LHCN-M2 (cell line): ENCODE results near the gene TMSB15C. TPM values are rescaled to one million over a fixed set of nuclear protein-coding genes. Genes with fewer than 3 reads are reported as not detected.
A peak's percentile ranks its signal among the peaks of the same experiment; 100 is the strongest.
"Not testable (repeated sequence)": the region's sequence is repeated elsewhere in the genome, so short reads cannot be mapped to it uniquely, and the experiment has no call there.

ENCODE experiments used
- DNase-seq: peaks from one replicate; pipeline ENCODE4 v3.0.0-alpha.2; 2012; ENCODE audit warnings: low read depth
- polyA plus RNA-seq: library from polyadenylated mRNA; unstranded; fragments of >200 nt; gene quantifications from one replicate; pipeline ENCODE4 v1.2.1, GENCODE V29; 2012; ENCODE audit warnings: missing spikeins
- total RNA-seq: library from RNA; depleted of rRNA; stranded (reverse); fragments of >200 nt; gene quantifications from 2 replicates; pipeline ENCODE4 v1.2.3, GENCODE V29; 2014; rRNA removed

TMSB15C gene
- total RNA-seq, result 3.2 and 4.7 TPM in 2 replicates
- polyA plus RNA-seq, result 0.86 TPM

DNA sequence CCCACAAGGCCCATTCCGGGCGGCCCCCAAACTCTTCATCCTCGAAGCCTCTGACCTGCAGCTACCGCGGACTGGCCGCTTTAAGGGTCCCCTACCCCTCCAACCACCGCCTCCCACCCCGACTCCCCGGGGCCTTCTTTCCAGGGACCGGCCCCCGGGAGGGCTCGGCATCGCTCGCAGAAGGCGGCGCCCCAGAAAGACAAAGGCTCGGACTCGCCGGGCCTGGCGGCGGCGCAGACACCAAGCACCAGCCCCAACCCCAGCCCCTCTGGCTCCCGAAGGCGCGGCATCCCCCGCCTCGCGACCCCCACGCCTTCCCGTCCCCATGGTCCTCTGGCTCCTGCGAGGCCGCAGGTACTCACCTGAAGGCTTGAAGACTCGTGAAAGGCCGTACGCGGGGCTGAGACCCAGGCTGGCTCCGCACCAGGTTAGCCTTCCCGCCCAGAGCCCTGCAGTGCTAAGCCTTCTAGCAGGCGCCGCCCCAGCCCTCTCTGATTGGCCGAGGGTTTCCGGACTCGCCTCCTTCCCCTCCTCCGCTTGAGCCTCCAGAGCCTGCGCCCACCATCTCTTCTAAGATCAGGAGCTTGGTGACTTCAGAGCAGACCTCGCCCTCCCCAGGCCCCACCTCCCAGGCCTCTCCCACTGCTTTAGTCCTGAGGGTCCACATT, at the start of gene TMSB15C:
Gene TMSB15C (minus strand): TSS at position 459 of the 668 bp plus-strand sequence.
- not testable (repeated sequence) for DNase-seq

DNA sequence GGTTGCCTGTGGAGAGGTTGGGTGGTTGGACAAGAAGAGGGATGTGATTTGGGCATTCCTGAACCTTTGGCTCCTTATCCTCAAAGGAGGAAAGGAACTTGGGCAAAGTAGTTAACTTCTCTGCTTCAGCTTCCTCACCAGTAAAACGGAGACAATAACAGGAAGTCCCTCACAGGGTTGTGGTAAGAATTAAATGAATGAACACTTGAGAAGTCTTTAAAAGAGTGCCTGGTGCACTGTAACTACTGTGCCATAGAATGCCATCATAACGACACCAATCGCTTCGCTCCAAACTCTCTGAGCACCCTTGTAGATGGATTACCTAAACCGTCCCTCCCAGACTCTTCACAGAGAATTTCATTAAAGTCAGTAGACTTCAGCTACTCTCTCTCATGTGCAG, 46.8 kb upstream of the TMSB15C start:
- no peak for DNase-seq

DNA sequence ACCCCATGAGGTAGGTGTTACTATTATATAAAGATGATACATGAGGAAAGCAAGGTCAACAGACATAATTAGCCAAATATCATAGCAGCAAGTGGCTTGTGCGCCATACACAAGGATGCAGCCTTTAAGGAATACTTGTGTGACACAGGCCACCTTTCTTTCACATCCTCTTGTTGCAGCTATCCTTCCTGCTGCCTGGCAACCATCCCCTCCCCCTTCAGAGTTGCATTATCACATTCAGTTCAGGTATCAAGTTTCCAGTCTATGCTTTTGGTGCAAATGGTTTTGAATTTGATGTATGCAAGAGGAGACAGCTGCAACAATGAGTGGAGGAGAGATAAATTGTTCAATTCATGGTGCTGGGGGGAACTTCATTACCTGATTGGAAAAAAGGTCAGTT, 42.7 kb upstream of the TMSB15C start:
- peak; percentile 3 for DNase-seq

DNA sequence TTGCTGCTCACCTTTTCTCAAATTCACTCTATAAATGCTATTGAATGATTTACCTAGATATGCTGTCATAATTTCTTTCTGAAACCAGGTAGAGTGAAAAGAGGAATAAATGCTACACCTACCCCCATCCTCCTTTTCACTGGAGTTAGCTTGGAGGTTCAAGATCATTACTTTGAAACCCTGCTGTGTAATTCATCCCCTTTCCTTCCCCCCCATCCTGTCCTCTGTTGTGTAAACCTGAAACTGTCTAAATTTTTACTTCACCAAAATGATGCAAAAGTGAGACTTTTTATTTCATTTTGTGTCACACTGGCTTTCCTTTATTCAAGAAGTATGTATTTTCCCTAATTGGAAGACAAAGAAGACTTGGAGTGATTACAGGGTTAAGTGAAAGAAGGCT, 41.7 kb upstream of the TMSB15C start:
- DNase-seq, result no peak

DNA sequence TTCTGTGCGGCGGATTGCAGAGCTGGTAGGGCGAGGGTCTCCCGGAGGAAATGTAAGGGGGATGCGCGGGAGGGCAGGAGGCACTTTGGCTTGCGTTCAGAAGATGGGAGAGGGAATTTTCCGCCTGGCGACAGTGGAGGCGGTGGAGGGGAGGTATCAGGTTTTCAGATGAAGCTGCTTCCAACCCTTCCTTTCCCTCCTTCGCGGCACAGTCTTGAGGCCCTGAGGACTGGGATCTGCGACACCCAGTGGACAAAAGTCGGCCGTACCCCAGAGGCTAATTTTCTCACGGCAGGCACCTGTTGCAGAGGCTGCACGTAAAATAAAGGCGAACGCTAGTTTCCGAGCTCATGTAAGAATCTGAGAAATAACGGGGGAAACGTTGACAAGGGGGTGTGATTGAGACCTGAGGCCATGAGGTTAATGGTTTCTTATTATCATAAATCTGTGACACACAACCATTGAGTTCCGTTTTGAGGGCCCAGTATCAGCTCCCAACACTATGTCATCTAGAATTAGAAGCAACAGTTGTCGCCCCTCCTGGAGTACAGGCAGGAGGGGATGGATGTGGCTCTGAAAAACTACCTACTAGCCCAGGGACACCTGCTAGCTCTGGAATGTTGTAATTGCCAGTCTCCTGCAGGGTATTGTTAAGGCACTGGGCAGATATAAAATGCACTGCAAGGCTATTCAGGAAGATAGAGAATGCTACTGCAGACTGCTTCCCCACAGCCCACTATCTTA, 37.4 kb upstream of the TMSB15C start:
- DNase-seq, result peak; percentile 47

DNA sequence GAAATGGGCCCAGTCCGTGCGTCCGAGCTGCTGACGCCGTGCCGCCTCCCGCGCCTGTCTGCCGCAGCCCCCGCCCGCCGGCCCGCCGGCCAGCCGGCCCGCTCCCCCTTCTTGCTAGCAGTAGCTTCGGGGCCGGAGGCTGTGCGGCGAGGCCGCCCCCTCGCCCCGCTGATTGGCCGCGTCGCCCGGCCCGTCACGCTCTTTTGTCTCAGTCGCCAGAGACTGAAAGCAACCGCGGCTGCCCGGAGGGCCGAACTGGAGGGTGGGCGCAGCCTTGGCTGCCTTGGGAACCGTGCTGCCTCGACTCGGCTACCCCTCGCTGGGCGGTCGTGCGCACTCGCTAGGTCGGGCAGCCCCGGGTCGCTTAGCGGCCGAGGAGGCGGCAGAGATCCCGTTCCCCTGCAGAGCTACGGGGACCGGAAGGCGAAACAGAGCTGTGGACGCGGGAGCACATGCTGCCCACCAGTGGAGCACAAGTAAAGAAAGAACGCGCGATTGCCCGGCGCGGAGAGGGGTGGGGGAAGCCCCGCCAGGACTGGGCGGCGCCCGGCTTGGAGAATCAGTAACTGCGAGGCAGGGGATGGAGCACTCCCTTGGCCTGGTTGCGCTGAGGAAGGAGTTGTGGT, 36.4 kb upstream of the TMSB15C start, which contains the start of gene ZCCHC18:
Gene ZCCHC18 (plus strand): TSS at position 198 of the 626 bp plus-strand sequence. CDS start 1,589 bp downstream, outside the sequence.
- peak; percentile 22 for DNase-seq

DNA sequence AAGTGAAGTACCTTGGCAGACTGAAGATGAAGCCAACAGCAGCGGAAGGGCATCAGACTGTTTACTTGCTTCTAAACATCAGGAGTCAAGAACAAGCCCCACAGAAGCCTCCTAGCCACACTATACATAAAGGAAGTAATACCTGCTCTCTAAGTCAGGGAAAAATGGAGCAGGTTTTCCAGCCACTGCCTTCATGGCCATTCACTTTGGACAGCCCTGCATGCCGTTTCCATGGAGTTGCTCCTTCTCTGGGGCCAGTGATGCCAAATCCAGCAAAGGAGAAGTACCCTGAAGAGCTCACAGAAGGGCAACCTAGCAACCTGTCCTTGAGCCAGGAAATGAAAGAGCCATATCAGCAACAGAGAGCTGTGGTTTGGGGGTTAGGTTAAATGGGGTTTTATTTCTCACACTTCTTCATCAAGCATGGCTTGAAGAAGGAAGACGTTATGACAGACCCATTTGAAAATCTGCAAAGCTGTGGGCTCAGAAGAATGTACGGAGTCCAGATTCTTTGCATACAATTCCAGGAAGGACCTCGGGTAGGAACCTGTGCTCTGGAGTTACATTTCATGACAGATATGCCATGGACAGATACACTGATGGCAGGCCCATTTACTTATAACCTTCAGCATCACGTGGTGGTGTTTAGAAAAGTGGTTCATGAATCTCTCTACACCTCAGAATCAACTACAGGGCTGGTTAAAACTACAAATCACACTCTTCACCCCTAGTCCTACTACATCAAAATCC, 34.6 kb upstream of the TMSB15C start:
- DNase-seq, result not testable (repeated sequence)

DNA sequence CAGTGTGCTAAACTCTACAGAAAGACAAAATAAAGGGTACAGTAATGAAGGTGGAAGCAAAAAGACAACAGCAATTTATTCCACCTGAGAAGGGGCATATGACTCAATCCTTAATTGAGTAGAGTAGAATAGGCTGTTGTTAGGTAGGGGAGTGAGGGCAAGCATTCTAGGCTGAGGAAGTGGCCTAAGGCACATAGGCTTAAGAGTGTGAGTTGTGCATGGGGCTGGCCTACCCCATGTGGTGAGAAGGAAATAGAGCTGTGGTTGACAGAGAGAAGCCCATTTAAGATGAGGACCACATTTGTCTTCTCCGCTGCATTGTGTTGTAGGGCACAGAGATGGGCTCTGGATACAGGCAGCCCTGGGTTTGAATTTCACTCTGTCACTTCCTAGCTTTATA, 32.9 kb upstream of the TMSB15C start:
- DNase-seq, result no peak

DNA sequence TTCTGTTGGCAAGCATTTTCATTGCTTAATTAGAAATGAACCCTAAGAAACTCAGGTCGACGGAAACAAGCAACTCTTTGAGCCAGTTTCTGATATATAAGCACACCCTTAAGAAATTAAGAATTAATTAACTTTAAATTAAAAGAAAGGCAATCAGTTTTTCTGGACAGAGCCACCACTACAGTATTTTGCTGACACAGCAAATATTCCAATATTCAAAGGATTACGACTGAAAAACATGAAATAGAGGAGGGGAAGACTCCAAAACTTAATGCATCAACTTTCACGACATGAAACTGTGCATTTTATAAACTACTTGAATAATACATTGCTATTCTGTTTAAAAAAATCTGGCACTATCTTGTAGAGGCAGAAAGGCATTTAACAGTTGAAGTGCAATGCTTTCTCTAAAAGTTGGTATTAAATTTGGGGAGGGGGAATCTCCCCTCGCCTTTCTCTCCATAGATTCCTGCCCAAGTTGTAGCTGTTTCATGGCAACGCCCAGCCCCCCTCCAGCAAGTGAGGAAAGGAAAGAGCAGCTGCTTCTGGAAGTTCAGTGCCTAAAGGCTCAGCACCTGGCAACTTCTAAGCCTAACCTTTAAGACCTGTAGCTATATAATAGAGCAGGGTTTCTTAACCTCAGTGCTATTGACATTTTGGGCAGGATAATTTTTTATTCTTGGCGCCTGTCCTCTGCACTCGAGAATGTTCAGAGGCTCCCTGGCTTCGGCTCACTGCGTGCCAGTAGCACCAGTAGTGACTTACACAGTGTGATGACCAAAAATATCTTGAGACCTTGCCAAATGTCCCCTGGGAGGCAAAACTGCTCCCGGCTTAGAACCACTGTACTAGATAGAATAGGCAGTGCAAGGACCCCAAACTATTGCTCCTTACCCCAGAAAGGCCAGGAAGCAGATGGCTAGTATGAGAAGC, 29.6 kb upstream of the TMSB15C start:
- no peak for DNase-seq

DNA sequence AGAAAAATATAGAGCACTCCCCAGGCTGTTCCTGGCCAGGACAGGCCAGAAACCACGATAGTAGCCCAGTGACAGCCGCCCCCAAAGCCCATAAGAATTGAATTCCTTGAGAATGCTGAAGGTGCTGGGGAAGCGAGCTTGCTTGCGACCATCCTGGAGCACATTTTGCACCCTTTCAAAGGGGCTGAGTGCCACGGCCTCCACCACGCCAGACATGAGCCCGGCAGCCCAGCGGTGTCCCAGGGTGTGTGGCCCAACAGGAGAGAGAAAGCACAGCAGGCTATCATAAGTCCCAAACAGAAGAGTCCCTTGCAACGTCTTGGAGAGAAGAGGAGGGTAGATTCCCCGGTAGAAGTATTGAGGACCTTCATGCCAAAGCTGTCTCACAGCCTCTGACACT, 28.6 kb upstream of the TMSB15C start:
- no peak for DNase-seq

DNA sequence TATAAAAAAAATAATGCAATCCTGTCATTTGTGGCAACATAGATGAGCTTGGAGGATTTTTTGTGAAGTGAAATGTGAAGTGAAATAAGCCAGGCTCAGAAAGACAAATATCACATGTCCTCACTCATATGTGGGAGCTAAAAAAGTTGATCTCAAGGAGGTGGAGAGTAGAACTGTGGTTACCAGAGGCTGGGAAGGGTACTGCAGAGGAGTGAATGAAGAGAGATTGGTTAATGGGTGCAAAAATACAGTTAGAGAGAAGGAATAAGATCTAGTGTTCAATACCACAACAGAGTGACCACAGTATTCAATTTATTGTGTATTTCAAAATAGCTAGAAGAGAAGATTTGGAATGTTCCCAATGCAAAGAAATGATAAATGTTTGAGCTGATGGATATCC, 22.9 kb upstream of the TMSB15C start:
- no peak for DNase-seq

DNA sequence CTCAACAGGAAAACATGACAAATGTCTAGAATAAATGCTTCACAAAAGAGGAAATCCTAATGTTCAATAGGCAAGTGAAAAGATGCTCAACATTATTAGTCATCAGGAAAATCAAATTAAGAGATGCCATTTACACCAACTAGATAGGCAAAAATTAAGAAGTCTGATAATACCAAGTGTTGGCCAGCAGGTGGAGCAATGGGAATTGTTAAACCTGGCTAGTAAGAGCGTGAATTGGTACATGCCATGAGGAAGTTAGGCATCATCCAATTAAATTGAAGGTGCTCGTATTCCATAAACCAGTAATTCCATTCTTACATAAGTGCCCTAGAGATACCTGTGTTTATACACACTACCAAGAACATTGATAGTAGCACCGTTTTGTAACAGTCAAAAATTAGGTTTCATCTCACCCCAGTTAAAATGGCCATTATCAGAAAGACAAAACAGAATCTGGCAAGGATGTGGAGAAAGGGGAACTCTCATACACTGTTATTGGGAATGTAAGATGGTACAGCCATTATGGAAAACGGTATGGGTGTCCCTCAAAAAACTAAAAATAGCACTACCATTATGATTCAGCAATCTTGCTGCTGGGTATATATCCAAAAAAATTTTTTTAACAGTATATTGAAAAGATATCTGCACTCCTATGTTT, 22.2 kb upstream of the TMSB15C start:
- peak; percentile 46 for DNase-seq

DNA sequence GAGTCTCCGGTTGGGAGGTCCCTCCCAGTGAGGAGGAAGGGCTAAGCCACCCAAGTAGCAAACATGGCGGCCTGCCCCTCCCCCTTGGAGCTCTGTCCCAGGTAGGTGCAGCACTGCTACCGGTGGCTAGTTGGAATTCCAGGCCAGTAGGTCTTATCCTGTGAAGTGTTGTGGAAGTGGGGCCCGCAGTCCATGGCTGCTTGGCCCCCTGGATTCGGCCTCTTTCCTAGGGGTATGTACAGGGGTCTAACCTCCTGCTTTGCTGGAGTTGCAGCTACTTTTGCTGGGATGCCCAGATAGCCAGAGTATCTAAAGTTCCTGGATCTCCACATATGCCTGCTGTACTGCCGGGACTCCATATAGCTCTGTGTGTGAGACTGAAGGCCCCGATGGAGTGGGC, 9.9 kb upstream of the TMSB15C start:
- no peak for DNase-seq

DNA sequence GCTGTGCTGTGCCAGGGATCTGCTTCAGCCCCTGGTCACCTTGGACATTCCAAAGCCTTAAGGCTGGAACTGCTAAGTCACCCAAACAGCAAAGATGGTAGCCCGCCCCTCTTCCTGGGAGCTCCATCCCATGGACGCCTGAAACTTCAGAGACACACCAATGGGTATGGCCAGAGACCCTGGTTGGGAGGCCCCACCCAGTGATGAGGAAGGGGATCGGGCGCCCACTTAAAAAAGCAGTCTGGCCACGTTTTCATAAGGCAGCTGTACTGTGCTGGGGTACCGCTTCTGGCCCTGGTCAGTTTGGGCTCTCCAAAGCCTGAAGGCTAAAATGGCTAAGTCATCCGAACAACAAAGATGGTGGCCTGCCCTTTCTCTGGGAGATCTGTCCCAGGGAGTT, 9.4 kb upstream of the TMSB15C start:
- no peak for DNase-seq

DNA sequence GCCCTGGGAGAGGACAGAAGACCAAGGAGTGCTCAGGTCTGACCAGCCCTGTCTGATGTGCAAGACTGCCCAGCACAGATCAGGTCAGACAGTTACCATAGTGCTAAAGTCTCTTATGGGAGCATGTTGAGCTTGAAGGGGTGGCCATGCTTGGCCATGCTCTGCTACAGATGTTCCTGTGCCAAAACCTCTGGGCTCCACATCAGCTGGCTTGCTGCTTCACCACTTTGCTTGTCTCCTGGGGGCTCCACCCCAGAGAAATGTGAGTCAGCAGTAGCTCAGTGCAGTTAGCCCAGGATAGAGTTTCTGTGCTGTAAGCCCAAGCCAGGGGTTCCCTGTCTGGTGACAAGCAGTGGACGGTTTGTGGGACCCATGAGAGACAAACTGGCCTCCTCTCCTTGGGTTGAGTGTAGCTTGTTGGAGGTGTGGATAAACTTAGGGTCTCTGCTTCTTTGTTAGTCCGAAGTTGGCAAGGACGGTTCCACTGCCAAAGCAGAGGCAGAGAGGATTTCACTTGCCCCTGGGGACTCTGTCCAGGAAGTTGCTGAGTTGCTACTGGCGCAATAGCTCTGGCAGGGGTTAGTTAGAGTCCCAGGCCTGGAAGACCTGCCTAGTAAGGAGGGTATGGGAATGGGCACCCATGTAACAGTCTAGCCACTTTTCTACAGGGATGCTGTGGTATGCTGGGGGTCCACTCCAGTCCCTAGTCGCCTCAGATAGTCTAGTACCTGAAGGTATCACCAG, 8.7 kb upstream of the TMSB15C start:
- DNase-seq, result no peak

DNA sequence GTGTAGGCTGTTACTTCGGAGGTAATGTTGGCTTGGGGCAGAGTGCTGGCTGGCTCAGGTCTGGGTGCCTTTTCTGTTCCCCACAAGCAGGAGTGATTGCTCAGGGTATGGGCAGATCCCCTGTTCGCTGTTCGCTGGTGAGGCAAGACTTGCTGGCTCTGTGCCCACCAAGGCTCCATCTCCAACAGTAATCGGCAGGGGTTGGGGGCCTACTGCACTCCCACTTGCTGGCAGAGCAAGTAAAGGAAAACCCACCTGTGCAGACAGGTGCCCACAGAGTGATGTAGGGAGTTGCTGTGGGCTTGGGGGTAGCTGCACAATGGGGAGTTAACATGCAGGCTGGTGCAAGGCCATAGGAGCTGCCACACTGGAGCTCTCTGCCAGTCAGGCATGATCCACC, 8.0 kb upstream of the TMSB15C start:
- no peak for DNase-seq

DNA sequence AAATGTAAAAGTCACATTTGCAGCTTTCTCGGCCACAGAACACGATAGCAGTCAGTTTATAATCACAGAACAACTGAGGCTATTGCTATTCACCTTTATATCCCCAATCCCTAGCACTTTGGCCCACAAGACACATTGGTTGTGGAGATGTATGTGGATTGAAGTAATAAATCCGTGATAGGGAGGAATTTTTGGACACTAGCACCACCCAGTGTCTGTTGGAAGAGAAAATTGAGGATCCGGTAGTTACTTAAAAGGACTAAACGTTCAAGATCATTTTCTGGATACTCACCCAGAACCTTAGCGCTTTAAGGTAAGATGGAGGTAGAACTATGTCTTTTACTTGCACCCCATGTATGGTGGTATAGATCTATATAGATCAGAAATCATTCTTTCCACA, 1.8 kb upstream of the TMSB15C start:
- not testable (repeated sequence) for DNase-seq

DNA sequence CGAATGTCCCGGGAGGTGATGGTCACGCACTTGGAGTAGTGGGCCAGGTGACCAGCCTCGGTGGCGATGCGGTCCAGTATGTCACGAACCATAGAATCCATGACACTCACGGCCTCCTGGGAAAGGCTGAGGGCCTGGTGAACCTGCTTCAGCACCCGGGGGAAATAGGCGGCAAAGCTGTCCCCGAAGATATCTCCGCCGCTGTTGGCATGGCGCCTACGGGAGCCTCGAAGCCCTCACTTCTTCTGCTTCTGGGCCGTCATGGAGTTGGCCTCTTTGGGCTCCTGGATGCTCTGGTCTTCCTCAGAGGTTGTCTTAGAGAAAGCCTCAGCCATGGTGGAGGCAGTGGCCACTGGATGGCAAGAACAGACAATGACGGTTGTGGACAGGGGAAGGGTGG, 13.4 kb downstream of the TMSB15C start:
- not testable (repeated sequence) for DNase-seq

DNA sequence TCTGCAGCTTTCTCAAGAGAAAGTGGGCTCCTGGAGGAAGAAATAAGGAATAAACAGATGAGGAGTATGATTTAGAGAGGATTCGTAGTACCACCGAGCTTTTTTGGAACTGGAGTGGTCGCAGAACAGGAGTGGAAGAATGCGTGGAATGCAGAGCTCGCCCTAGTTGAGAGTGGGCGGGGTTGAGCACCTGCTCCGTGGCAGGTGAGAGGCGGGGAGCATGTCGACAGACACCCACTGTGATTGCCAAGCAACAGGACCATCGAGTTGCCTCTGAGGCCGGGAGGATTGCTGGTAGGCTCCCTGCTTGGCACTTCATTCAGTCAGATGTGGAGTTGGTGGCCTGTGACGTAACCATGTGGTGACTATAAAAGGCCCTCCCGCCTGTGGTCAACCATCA, 21.1 kb downstream of the TMSB15C start:
- not testable (repeated sequence) for DNase-seq
